H1 (cell line): ENCODE results near the gene CRIP1. TPM values are rescaled to one million over a fixed set of nuclear protein-coding genes. Genes with fewer than 3 reads are reported as not detected.
A peak's percentile ranks its signal among the peaks of the same experiment; 100 is the strongest.

Experiments
- CTCF ChIA-PET: fragments of 300-600 bp; sonication (Branson Sonifier 250); formaldehyde crosslinking; loops from one replicate; lab custom pipeline; 2021; ENCODE audit not compliant: partially characterized antibody; lab: Charles Lee
- POLR2A ChIA-PET: fragments of 300-600 bp; sonication (Branson Sonifier 250); formaldehyde crosslinking; loops from one replicate; lab custom pipeline; 2021; ENCODE audit warnings: inconsistent platforms; ENCODE audit not compliant: partially characterized antibody; lab: Charles Lee
- DNase-seq, 2 experiments: peaks; one replicate each; pipeline versions ENCODE4 v3.0.0 to v3.0.0-alpha.2; 2010 to 2022; ENCODE audit warnings: low spot score in 2 of 2, low read depth in 1 of 2, mixed read lengths in 1 of 2
- FAIRE-seq: peaks from 2 replicates; lab custom pipeline; 2011; peaks lifted over from hg19 to GRCh38; lab: Jason Lieb, UNC
- H2AFZ ChIP-seq: 2 replicates; pipeline ENCODE4 v1.8.1; 2012; ENCODE audit warnings: low read length, inconsistent platforms
- H2AK5ac ChIP-seq: 2 replicates; pipeline ENCODE4 v1.6.1; 2013; ENCODE audit warnings: low read depth, low read length
- H2BK120ac ChIP-seq: replicated peaks from 2 replicates; pipeline ENCODE3; 2013; ENCODE audit warnings: low read depth, low read length, inconsistent platforms
- H2BK12ac ChIP-seq: 2 replicates; pipeline ENCODE4 v1.6.1; 2013; ENCODE audit warnings: low read depth, low read length
- H2BK15ac ChIP-seq: 2 replicates; pipeline ENCODE4 v1.6.1; 2013; ENCODE audit warnings: low read length
- H2BK20ac ChIP-seq: 2 replicates; pipeline ENCODE4 v1.6.1; 2013; ENCODE audit warnings: low read length
- H2BK5ac ChIP-seq: 2 replicates; pipeline ENCODE4 v1.6.1; 2013; ENCODE audit warnings: low read depth, low read length
- H3K14ac ChIP-seq: 2 replicates; pipeline ENCODE4 v1.6.1; 2013; ENCODE audit warnings: inconsistent platforms; ENCODE audit not compliant: insufficient read length
- H3K18ac ChIP-seq: 2 replicates; pipeline ENCODE4 v1.6.1; 2013; ENCODE audit warnings: low read length; ENCODE audit errors: extremely low read depth
- H3K23ac ChIP-seq: 2 replicates; pipeline ENCODE4 v1.6.1; 2013; ENCODE audit warnings: inconsistent platforms; ENCODE audit not compliant: insufficient read length
- H3K23me2 ChIP-seq: 2 replicates; pipeline ENCODE4 v1.6.1; 2013; ENCODE audit warnings: low read depth, low read length
- H3K27ac ChIP-seq: 2 replicates; pipeline ENCODE4 v1.6.1; 2011; ENCODE audit warnings: low read depth, low read length, inconsistent platforms
- H3K27me3 ChIP-seq, 4 experiments: replicated peaks in 1 of 4; 1 replicate in 1 of 4; 2 replicates in 3 of 4; pipeline versions ENCODE4 v1.6.1 to v1.8.1; 2011 to 2013; ENCODE audit warnings: low read length in 3 of 4, mild to moderate bottlenecking in 3 of 4, inconsistent platforms in 2 of 4, mixed read lengths in 2 of 4, moderate library complexity in 1 of 4; ENCODE audit not compliant: control insufficient read depth in 3 of 4, insufficient read depth in 3 of 4; ENCODE audit errors: extremely low read depth in 1 of 4
- H3K36me3 ChIP-seq, 4 experiments: 2 replicates each; pipeline versions ENCODE4 v1.6.1 to v1.8.1; 2011 to 2013; ENCODE audit warnings: mild to moderate bottlenecking in 4 of 4, low read length in 3 of 4, moderate library complexity in 2 of 4, control low read depth in 1 of 4, inconsistent platforms in 1 of 4; ENCODE audit not compliant: insufficient read depth in 4 of 4, control insufficient read depth in 2 of 4
- H3K4ac ChIP-seq: replicated peaks from 2 replicates; pipeline ENCODE3; 2013; ENCODE audit warnings: low read length, low read depth, mixed read lengths, inconsistent platforms; ENCODE audit not compliant: insufficient read length
- H3K4me1 ChIP-seq, 4 experiments: replicated peaks in 1 of 4; 1 replicate in 1 of 4; 2 replicates in 3 of 4; pipeline versions ENCODE4 v1.6.1 to v1.8.1; 2011 to 2013; ENCODE audit warnings: low read length in 3 of 4, inconsistent platforms in 2 of 4, mixed read lengths in 1 of 4; ENCODE audit not compliant: insufficient read depth in 4 of 4, control insufficient read depth in 3 of 4
- H3K4me2 ChIP-seq, 2 experiments: 2 replicates each; pipeline versions ENCODE4 v1.6.1 to v1.8.1; 2011 to 2013; ENCODE audit warnings: low read depth in 2 of 2, low read length in 2 of 2, control low read depth in 1 of 2, inconsistent platforms in 1 of 2, mild to moderate bottlenecking in 1 of 2; ENCODE audit not compliant: insufficient read depth in 1 of 2
- H3K4me3 ChIP-seq, 4 experiments: fragments of 200-600, 300-600 bp in 1 of 4; sonication (generic), shearing (Covaris generic), sonication (Bioruptor Twin) in 1 of 4; 2 replicates each; pipeline versions ENCODE4 v1.5.1 to v1.8.1; 2011 to 2016; ENCODE audit warnings: low read length in 4 of 4, low read depth in 3 of 4, control low read depth in 2 of 4, inconsistent platforms in 2 of 4, mild to moderate bottlenecking in 2 of 4, mixed read lengths in 1 of 4, moderate library complexity in 1 of 4; ENCODE audit not compliant: insufficient read depth in 2 of 4; ENCODE audit errors: extremely low read depth in 1 of 4
- H3K56ac ChIP-seq: replicated peaks from 2 replicates; pipeline ENCODE3; 2013; ENCODE audit warnings: low read depth, mild to moderate bottlenecking, mixed read lengths, low read length, inconsistent platforms; ENCODE audit not compliant: insufficient read length
- H3K79me1 ChIP-seq: 2 replicates; pipeline ENCODE4 v1.6.1; 2013; ENCODE audit warnings: low read depth, low read length, control low read depth
- H3K79me2 ChIP-seq, 2 experiments: 2 replicates each; pipeline versions ENCODE4 v1.6.1 to v1.8.1; 2012 to 2013; ENCODE audit warnings: low read length in 2 of 2, mild to moderate bottlenecking in 2 of 2, inconsistent platforms in 1 of 2; ENCODE audit not compliant: insufficient read depth in 2 of 2, control insufficient read depth in 1 of 2
- H3K9ac ChIP-seq, 4 experiments: replicated peaks in 1 of 4; 1 replicate in 1 of 4; 2 replicates in 3 of 4; pipeline versions ENCODE4 v1.6.1 to v1.8.1; 2011 to 2013; ENCODE audit warnings: low read depth in 3 of 4, low read length in 3 of 4, control low read depth in 2 of 4, mild to moderate bottlenecking in 2 of 4, moderate library complexity in 2 of 4, inconsistent platforms in 1 of 4; ENCODE audit errors: extremely low read depth in 1 of 4
- H3K9me3 ChIP-seq, 2 experiments: 2 replicates each; pipeline versions ENCODE4 v1.6.1 to v1.8.1; 2012 to 2013; ENCODE audit warnings: mild to moderate bottlenecking in 2 of 2, moderate library complexity in 2 of 2, control low read depth in 1 of 2, inconsistent platforms in 1 of 2, low read depth in 1 of 2, low read length in 1 of 2, mixed read lengths in 1 of 2; ENCODE audit not compliant: insufficient read depth in 2 of 2
- H4K20me1 ChIP-seq, 2 experiments: replicated peaks in 1 of 2; 2 replicates each; pipeline versions ENCODE3 to v1.8.1; 2011 to 2013; ENCODE audit warnings: inconsistent platforms in 2 of 2, low read length in 2 of 2, mild to moderate bottlenecking in 1 of 2; ENCODE audit not compliant: insufficient read depth in 2 of 2, control insufficient read depth in 1 of 2
- H4K5ac ChIP-seq: 2 replicates; pipeline ENCODE4 v1.6.1; 2013; ENCODE audit warnings: low read length, low read depth, mixed read lengths, inconsistent platforms; ENCODE audit not compliant: insufficient read length
- H4K8ac ChIP-seq: 2 replicates; pipeline ENCODE4 v1.8.0; 2013; ENCODE audit warnings: mild to moderate bottlenecking, moderate library complexity, low read length, inconsistent platforms; ENCODE audit not compliant: insufficient read depth; ENCODE audit errors: extremely low read depth
- H4K91ac ChIP-seq: replicated peaks from 2 replicates; pipeline ENCODE3; 2013; ENCODE audit warnings: low read length, mixed read lengths, inconsistent platforms; ENCODE audit not compliant: insufficient read length
- ATF3 ChIP-seq: IDR thresholded peaks from 2 replicates; pipeline ENCODE4 v1.6.1; 2011; ENCODE audit warnings: low read depth, mild to moderate bottlenecking, low read length; ENCODE audit not compliant: insufficient read depth
- CHD2 ChIP-seq: IDR thresholded peaks from 2 replicates; pipeline ENCODE4 v1.6.1; 2012; ENCODE audit warnings: low read length, improper control_type of control experiment
- E2F6 ChIP-seq: IDR thresholded peaks from 2 replicates; pipeline ENCODE4 v1.6.1; 2012; ENCODE audit warnings: inconsistent platforms
- EZH2 ChIP-seq: fragments of 200-600 bp; sonication (generic); IDR thresholded peaks from 2 replicates; pipeline ENCODE4 v1.7.1; 2012; ENCODE audit warnings: low read depth, mild to moderate bottlenecking, moderate library complexity, low read length, inconsistent platforms; ENCODE audit not compliant: severe bottlenecking
- KDM4A ChIP-seq: IDR thresholded peaks from one replicate; pipeline ENCODE4 v1.7.1; 2012; ENCODE audit warnings: low read depth, mild to moderate bottlenecking, moderate library complexity, low read length, inconsistent platforms; ENCODE audit not compliant: severe bottlenecking
- SIX5 ChIP-seq: IDR thresholded peaks from 2 replicates; pipeline ENCODE4 v1.6.1; 2011; ENCODE audit warnings: mild to moderate bottlenecking, low read depth, low read length
- SRF ChIP-seq: IDR thresholded peaks from 2 replicates; pipeline ENCODE4 v1.6.1; 2011; ENCODE audit warnings: mild to moderate bottlenecking, low read depth, low read length, moderate library complexity
- SUZ12 ChIP-seq: fragments of 200-600 bp; sonication (generic); IDR thresholded peaks from 2 replicates; pipeline ENCODE4 v1.6.1; 2012; ENCODE audit warnings: mild to moderate bottlenecking, inconsistent platforms, low read length, moderate library complexity, mixed read lengths
- TAF1 ChIP-seq: IDR thresholded peaks from 2 replicates; pipeline ENCODE4 v1.6.1; 2011; ENCODE audit warnings: mild to moderate bottlenecking, low read depth, low read length
- WGBS, 2 experiments: shearing (Covaris generic) in 1 of 2; methylation state at CpG; one replicate each; pipeline versions ENCODE4 v1.1.6 to v1.1.7; 2013 to 2015; ENCODE audit warnings: low lambda C conversion rate in 2 of 2, mixed read lengths in 2 of 2, inconsistent platforms in 1 of 2, low coverage in 1 of 2, missing lambda C conversion rate in 1 of 2; ENCODE audit not compliant: insufficient replicate concordance in 2 of 2, insufficient coverage in 1 of 2, insufficient read length in 1 of 2; ENCODE audit errors: extremely low coverage in 1 of 2, missing lambda C conversion rate in 1 of 2; 5-methylcytosine and 5-hydroxymethylcytosine counted together
- polyA plus RNA-seq, 7 experiments: library from polyadenylated mRNA; depleted of rRNA in 3 of 7; stranded (reverse) in 5 of 7; unstranded in 2 of 7; fragments of >200 nt in 5 of 7; fragments of 200-250 nt in 2 of 7; gene quantifications; 1 replicate in 5 of 7; 2 replicates in 1 of 7; 4 replicates in 1 of 7; pipeline versions ENCODE4 v1.2.1 to v1.2.3, GENCODE V29; 2011 to 2013; ENCODE audit warnings: missing spikeins in 2 of 7, mixed read lengths in 2 of 7
- total RNA-seq: library from RNA; stranded (reverse); fragmentation: NEBNext Ultra II Directional; extraction: Animal tissue kit (Norgen Biotek cat#: 25700); gene quantifications from 2 replicates; pipeline ENCODE4 v1.2.1, GENCODE V29; 2021

Gene CRIP1
- total and polyA plus RNA-seq, 2 of the 8 experiments (the other 6 are each of a cell fraction or from before 2014, with no cell fraction given) = 1.2 to 2.2 TPM

GRCh38 chr14:105475269-105476096 lies 11.2 kb upstream of the CRIP1 start:
- peaks cover 49 to 64% (median 57%) of the 10 kb centered on the region in 4 experiments for H3K27me3 ChIP-seq

More at GRCh38 chr14:105475269-105476096, 11.2 kb upstream of the CRIP1 start:
- H3K79me2 ChIP-seq = no peaks in the 10 kb centered on the region
- H4K91ac ChIP-seq = no peak overlapping the region
- no peak overlapping the region for H3K23ac ChIP-seq
- H3K79me1 ChIP-seq = no peaks in the 10 kb centered on the region
- H4K20me1 ChIP-seq = peaks cover 8 to 27% of the 10 kb centered on the region in 2 experiments
- H3K36me3 ChIP-seq = peaks cover 0 to 3% (median 0%) of the 10 kb centered on the region in 4 experiments; a peak in 1 of 8 replicates
- no peak overlapping the region for H3K56ac ChIP-seq
- no peak overlapping the region for H2BK15ac ChIP-seq
- no peak overlapping the region for H4K5ac ChIP-seq
- peak overlapping the region; percentile 83 for H3K18ac ChIP-seq
- POLR2A ChIA-PET = interaction anchor here (0.6 to 2.6 kb wide), 3 partner anchors 10 to 129 kb away, joined by 3 to 9 read pairs (median 3); no protein-coding TSS in a partner anchor
- no peak overlapping the region for H3K9ac ChIP-seq
- peak overlapping the region; percentile 33 to 90 for H3K4me2 ChIP-seq
- H3K4ac ChIP-seq = no peak overlapping the region
- peak overlapping the region; percentile 55 to 78 (median 60); a peak in 7 of 8 replicates for H3K4me3 ChIP-seq
- TF ChIP-seq EZH2 = peak; percentile 74
- TF ChIP-seq E2F6 = 0 out of 2 replicates have a peak, but pooled peaks have one; percentile 14
- TF ChIP-seq CHD2 = no peak
- TF ChIP-seq ATF3 = no peak
- TF ChIP-seq SUZ12 = peak; percentile 67; the same call in 1 of the 2 replicates
- TF ChIP-seq KDM4A = peak; percentile 15
- no peak for TF ChIP-seq SRF
- TF ChIP-seq TAF1 = no peak
- no peak for TF ChIP-seq SIX5
- peak overlapping the region; percentile 52; the same call in 1 of the 2 replicates for H2BK5ac ChIP-seq
- H2AK5ac ChIP-seq = 0 out of 2 replicates have a peak overlapping the region, but pooled peaks have one; percentile 39
- WGBS, 2 experiments = 16% methylated on average over 35 of the region's 48 CpGs; no CpG with 5 or more reads in 1 of the 2 experiments
- H4K8ac ChIP-seq = no peak overlapping the region; the same call in 1 of the 2 replicates
- no peak overlapping the region for H3K14ac ChIP-seq
- H3K23me2 ChIP-seq = peaks cover 14% of the 10 kb centered on the region; the same call in 1 of the 2 replicates
- H2BK120ac ChIP-seq = no peak overlapping the region
- H3K4me1 ChIP-seq = peaks cover 0 to 44% (median 26%) of the 10 kb centered on the region in 4 experiments; a peak in 6 of 7 replicates
- CTCF ChIA-PET = interaction anchor here (1.2 to 1.8 kb wide), 3 partner anchors 14 to 429 kb away, joined by 3 to 7 read pairs (median 5); no protein-coding TSS in a partner anchor
- FAIRE-seq (no peak), DNase-seq (no peak)
- no peak overlapping the region for H3K27ac ChIP-seq
- H2AFZ ChIP-seq = no peak overlapping the region
- H3K9me3 ChIP-seq = no peaks in the 10 kb centered on the region
- no peak overlapping the region for H2BK20ac ChIP-seq
- peak overlapping the region; percentile 80 for H2BK12ac ChIP-seq
